Activated CD4-positive, alpha-beta T cell treated with anti-CD3 and anti-CD28 coated beads for 48 hours (primary cell): ENCODE data around the gene C16orf95.
"Not testable (repeated sequence)": the region's sequence is repeated elsewhere in the genome, so short reads cannot be mapped to it uniquely, and the experiment has no call there.

Experiments
- DNase-seq: peaks from one replicate; pipeline ENCODE4 v3.0.0-alpha.2; 2020

C16orf95 gene

DNA sequence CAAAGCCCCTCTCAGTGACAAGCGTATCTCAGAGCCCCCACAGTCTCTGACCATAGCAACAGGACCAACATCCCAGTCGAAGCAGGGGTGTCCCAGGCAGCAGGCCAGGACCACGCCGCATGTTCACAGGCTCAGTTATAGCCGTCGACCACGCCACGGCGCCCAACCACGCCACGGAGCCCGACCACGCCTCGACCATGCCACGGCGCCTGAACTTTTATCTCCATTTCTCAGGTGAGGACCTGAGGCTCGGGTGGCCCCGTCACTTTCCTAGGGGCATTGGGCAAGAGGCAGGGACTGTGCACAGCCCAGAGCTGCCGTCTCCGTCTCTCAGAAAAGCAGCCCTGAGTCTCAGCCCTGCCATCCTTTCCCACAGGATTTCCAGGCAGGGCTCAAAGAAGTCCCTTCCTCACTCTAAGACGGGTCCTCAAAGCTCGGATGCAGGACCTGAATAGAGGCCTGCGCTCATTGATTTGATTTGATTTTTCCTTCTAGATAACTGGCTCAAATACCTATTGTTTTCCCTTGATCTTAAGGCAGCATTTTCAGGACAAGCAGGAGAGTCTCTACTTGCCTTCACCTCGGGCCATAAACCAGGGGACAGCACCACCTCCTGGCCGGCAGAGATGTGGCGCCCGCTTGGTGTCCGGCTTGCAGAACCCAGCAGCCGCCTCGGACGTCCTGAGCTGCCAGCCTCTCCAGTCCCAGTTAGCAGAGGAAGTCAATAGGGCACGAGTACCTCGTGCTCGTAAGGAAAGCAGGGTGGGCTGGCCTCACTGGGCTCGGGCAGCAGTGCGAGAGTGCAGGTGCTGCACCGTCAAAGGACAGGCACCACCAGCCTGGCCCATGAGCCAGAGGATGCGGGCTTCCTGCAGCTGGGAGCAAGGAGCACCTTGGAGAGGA lies 38.8 kb downstream of the C16orf95 start:
- peak; percentile 70 for DNase-seq

GRCh38 chr16:87276924-87277323 lies 40.3 kb downstream of the C16orf95 start:
- DNase-seq = no peak

GRCh38 chr16:87276091-87276701 lies 41.0 kb downstream of the C16orf95 start:
- peak; percentile 14 for DNase-seq

GRCh38 chr16:87274794-87275193 lies 42.4 kb downstream of the C16orf95 start:
- DNase-seq = no peak

- no peak for DNase-seq
Measured at GRCh38 chr16:87273471-87274030, 43.6 kb downstream of the C16orf95 start.

GRCh38 chr16:87271256-87271655 lies 45.9 kb downstream of the C16orf95 start:
- no peak for DNase-seq

GRCh38 chr16:87267566-87267965 lies 49.6 kb downstream of the C16orf95 start:
- DNase-seq = no peak

- no peak for DNase-seq
Measured at GRCh38 chr16:87266846-87267245, 50.3 kb downstream of the C16orf95 start.

DNA sequence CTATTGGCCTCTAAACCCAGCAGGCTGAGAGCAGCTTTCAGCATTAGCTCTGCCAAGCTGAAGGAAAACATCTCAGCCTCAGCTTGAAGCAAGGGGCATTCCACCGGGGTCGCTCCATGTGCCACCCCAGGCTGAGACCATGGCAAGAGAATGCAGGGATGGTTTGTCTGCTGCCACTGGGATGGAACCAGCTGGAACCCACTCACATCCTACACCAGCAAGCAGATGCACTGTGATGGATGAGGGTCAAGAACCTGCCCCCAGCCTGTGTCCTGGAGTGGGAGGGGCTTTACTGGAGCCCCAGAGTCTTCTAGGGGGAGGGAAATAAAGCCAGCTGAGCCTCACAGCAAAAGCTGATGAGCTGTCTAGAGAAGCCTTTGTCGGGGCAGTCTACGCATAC lies 51.9 kb downstream of the C16orf95 start:
- no peak for DNase-seq

GRCh38 chr16:87264634-87265033 lies 52.6 kb downstream of the C16orf95 start:
- no peak for DNase-seq

DNA sequence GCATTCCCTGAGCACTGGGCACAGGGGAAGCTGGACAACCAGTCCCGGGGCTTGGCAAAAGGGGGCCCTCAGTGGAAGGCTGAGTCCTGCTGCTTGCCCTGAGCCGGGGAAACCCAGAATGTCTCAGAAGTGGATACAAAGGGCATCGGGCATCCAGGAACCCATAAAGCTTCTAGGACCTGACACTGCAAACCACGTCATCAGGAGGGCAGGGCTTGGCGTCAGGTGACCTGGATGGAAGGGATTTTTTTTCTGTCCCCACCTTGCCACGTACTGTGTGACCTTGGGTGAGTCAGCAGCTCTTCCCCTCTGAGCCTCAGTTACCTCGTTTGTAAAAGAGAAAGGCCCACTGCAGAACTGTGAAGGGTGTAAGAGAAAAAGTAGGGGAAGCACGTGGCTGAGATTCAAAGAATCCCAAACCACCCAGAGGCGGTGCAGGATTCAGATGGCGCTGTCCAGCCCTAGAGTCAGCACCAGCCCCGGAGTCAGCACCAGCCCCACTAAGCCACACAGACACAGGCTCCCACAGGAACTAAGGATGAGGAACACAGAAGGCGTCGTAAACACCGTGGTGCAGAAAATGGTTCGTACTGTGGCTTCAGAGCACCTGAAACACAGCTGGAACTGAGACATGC lies 53.7 kb downstream of the C16orf95 start:
- DNase-seq = no peak

- DNase-seq = no peak
Measured at GRCh38 chr16:87259431-87259830, 57.8 kb downstream of the C16orf95 start.

GRCh38 chr16:87258653-87259052 lies 58.5 kb downstream of the C16orf95 start:
- DNase-seq = not testable (repeated sequence)

DNA sequence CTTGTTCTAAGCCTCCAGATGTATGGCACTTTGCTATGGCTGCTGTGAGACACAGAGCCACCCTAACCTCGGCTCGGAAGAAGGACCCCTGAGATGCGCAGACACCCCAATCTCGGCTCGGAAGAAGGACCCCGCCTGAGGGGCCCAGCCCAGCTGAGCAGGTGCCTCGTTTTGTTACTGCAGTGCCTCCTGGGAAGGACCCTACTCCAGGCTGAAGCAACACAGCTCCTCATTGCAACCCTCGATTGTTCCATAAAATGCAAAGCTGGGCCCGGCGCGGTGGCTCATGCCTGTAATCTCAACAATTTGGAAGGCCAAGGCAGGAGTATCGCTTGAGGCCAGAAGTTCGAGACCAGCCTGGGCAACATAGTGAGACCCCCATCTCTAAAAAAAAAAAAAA lies 61.3 kb downstream of the C16orf95 start:
- DNase-seq = no peak

DNA sequence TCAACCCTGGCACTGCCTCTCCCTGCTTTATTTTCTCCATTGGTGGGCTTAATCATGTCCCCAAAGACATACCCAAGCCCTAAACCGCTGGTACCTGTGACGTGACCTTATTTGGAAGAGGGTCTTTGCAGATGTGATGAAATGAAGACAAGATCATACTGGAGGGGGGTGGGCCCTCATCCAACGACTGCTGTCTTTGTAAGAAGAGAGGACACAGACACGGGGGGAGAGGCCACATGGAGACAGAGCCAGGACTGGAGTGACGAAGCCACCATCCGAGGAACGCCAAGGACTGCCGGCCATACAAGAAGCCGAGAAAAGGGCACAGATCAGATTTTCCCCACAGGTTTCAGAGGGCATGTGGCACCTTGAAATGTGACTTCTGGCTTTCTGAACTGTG lies 62.5 kb downstream of the C16orf95 start:
- no peak for DNase-seq

- DNase-seq = no peak
Measured at GRCh38 chr16:87254296-87254695, 62.9 kb downstream of the C16orf95 start.

GRCh38 chr16:87253536-87253935 lies 63.7 kb downstream of the C16orf95 start:
- DNase-seq = no peak
